GM21528 (cell line): ENCODE data around the gene GPR15.

Experiments
- ATAC-seq: cut with Tn5 transposase; IDR thresholded peaks from one replicate; pipeline ENCODE4 v1.9.1; 2021; ENCODE audit warnings: mild to moderate bottlenecking, moderate library complexity; ENCODE audit not compliant: unreplicated experiment, low FRiP score

The GPR15 gene

DNA sequence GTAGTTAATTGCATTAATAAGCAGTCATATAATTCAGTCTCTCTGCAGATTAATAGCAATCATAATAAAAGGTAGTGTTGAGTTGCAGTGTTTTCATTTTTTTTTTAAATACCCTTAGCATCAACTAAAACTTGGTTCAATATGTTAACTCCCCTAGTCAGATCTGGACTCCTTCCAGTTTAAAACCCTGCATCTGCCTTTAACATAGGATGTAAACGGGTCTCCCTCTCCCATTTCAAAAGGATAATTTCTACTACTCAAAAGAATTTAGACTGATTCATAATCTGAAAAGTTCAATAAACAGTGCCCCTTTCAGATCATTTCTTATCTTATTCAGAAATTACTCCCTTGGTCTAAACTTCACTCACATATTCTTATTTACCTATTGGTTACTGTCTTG, 50.3 kb downstream of the GPR15 start:
- ATAC-seq, result no peak

DNA sequence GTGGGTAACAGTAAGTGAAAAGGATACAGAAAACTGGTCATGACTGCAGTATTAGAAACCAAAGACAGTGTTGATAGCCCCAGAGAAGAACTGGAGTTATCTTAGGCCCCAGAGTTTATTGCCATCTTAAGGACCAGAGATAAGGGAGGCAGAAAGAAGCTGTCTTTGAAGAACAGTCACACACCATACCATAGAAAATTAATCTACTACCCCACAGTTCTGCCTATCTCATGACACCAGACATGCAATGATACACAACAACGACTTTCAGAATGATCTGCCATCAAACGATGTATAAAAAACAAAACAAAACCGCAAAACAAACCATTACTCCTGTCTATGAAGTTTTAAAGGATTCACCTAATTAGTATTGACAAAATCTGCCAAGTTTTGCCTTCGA, 52.0 kb downstream of the GPR15 start:
- no peak for ATAC-seq
